Renal cortex interstitium (tissue), 11 donors: ENCODE measurements around the gene TNNT2. TPM values are rescaled to one million over a fixed set of nuclear protein-coding genes. Genes with fewer than 3 reads are reported as not detected.
A peak's percentile ranks its signal among the peaks of the same experiment; 100 is the strongest.

Experiments
- DNase-seq, 11 donors: peaks; one replicate each; pipeline ENCODE4 v3.0.0-alpha.2; 2013; ENCODE audit warnings: low read depth in 9 of 11, low spot score in 4 of 11; ENCODE audit errors: extremely low read depth in 1 of 11
- polyA plus RNA-seq, 3 donors: library from polyadenylated mRNA; unstranded; fragments of 120-200 nt; gene quantifications; one replicate each; pipeline ENCODE4 v1.2.1, GENCODE V29; 2013; ENCODE audit not compliant: insufficient read length in 3 of 3

The TNNT2 gene
- polyA plus RNA-seq, 3 donors: 56.2 to 62.7 (median 59.5) TPM

DNA sequence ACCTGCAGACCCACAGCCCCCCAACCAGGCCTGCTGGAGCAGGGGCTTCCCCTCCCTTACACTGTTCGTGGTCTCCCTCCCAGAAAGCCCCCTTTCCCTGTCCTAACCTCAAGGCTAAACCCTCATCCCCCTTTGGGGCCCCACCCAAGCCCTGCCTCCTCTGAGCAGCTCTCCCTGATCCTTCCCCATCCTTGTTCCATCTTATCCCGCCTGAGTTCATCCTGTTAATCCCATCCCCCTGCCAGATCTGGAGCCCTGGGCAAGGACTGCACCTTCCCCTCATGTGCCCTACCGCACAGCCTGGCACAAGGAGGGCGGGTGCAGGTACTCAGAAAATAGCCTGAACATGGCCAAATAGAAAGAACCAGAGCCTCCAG lies 6.9 kb upstream of the TNNT2 start:
- DNase-seq: no peak

DNA sequence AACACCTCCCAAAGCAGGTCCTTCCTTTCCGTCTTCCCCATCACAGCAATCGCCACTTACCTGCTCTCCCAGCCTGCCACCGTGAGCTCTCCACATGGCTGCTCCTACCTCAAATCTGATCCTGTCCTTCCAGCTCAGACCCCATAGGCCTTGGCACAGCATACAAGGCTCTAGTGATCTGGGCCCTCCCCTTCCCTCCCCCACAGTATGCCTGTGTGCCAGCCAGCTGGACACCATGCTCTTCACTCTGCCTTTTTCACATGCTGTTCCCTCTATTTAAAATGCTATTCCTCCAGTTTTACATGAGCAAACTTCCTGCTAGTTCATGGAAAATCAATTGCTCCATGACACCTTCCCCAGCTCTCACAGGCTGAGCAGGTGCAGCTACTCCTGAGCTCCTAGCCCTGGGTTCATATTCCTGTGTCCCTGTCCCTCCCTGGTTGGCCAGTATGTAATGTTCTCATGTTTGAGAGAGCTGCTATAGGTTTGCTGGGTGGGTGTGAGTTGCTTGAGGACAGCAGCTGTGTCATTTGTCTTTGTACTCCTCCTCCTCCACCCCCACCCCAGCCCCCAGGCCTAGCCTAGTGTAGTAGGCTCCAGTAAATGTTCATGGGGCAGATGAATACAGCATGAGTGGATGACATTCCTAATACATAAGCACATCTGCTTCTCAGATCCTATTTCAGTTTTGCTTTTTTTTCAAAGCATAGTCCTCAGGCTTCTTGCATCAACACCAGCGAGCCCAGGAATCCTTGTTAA lies 6.3 kb upstream of the TNNT2 start:
- no peak for DNase-seq

DNA sequence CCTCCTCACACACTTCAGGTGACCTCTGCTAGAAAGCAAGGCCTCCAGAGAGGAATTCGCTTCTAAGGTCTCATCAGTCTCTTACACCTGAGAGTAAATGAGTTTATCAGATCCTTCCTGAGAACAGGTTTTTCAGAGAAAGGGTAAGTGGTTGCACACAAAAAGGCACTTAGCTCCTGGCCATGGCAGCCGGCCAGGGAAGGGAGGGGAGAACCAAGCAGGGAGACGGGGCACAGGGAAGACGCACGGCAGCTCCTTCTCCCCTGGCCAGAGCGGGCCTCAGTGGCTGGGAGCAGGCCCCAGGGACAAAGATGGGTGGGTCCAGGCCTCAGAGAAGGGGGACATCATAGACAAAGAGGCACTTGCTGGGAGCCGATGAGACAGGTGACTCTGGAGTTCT lies 3.6 kb upstream of the TNNT2 start:
- no peak for DNase-seq

DNA sequence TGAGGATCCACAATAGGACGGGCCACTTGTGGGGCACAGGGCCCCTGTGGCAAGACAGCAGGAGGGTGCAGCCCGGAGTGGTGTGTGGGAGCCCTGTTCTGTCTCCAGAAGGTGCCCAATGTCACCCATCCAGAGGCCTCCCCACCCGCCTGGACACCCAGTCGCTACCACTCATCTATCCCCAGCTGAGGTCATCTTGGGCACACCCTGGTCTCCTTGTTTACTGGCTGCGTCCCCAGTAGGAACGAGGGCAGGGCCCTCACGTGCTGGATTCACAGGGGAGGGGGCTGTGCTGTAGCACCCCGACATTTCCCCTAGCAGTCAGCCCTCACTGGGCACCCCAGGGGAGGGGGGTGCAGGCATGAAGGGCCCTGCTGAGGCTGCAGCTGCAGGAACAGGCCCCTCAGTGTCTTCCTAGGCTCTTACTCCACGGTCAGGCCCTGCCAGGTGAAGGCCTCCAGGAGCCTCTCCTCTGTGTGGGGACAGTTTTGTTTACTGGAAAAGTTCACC lies 2.3 kb upstream of the TNNT2 start:
- no peak for DNase-seq

DNA sequence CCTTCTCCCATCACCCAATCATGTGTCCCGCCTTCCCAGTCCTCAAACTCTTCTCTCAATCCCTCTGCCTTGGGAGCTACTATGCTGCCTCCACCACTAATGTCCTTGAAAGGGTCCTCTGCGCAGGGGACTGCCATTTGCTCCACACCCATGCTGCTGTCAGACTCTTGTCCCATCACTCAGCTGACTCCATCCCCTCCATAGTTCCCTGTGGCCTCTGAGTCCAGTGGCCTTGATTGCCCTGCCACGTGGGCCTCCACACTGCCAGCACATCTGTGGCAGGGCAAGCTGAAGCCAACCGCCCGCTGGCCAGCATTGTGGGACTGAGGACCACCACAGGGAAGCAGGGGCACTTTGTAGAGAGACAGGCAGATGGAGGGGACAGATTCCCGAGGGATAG lies 1.3 kb upstream of the TNNT2 start:
- DNase-seq: no peak

DNA sequence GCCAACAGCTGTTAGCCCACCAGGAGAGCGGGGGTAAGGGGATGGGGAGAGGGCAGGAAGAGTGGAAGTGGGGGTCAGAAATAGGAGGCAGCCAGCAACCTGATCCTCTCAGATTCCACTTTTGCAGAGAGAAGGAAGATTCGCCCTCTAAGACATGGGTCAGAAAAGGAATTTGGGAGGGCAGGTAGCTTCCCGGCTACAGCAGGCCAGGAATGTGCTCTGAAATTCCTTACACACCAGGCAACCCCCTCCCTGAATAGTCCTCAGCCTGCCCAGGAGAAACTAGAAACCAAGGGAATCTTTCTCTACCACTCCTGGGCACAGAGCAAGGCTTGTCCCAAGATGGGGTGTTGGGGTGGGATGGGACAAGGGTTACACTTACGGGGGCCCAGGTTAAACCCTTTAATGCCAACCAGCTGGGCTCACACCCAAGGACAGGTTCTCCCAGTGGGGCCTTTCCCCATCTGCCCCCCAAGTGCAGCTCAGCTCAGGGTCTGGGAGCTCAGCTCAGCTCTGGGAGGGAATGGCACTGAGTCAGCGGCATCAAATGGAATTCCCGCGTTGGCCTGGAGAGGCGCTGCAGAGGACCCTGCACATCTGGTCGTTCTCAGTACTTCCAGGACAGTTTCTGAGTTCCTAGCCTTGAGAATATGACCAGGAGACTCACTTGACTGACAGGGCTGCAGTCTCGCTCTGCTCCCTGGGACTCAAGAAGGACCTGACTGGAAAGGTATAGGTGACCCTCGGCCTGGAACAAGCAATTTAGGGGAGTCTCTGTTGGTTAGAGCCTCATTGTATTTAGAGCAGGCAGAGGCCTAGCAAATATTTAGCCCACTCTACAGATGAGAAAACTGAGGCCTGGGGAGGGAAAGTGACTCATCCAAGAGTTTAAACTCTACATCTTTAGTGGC lies 761 bp downstream of the TNNT2 start:
- DNase-seq: peak in 2 of 11 donors; percentile 64 to 81

DNA sequence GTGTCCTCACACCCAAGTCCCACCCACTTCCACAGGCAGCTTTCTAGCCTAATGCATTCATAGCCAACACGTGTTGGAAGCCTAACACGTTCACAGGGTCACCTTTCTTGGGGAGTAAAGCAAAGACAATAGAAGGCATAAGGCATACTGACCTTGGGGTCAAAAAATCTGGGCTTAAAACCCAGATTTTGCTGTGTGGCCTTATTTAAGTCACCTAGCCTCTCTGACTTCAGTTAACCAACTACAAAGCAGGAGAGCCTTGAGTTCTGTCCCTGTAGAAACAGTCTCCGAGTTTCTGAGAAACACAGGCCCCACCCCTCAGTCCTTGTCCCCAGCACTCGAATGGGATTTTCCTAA lies 1.4 kb downstream of the TNNT2 start:
- no peak for DNase-seq

DNA sequence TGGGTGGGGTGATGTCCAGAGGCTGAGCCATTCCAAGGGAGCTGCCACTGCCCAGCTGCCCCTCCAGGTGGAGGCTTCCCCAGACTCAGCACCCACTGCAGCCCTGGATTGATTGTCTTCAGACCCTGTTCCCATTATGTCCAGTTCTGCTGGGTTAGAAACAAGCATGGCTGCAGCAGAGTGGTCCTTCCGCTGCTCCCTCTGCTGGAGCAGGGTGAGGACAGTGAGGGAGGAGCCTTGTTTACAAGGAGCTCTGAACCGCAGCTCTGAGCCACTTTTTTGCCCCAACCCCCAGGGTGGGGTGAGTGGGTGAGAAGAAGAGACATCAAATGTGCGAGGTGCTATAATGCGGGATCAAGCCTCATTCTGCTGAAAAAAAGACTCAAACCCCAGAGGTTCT lies 2.3 kb downstream of the TNNT2 start:
- no peak for DNase-seq

DNA sequence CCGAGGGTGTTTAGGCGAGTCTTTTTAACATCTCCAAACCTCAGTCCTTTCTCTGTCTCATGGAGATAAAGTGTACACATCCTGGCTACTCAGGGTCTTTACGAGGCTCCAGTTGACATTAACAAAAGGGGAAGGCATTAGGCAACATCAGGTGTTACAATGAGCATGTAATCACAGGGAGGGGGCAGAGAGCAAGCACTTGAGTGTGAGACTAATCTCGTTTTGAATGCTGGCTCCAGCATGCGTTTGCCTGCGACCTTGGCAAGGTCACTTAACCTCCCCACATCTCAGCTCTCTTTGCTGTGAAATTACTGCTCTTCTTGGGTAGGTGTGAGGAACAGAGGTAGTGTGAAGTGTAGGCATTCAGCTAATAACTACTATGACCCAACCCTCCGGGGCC lies 3.1 kb downstream of the TNNT2 start:
- no peak for DNase-seq

DNA sequence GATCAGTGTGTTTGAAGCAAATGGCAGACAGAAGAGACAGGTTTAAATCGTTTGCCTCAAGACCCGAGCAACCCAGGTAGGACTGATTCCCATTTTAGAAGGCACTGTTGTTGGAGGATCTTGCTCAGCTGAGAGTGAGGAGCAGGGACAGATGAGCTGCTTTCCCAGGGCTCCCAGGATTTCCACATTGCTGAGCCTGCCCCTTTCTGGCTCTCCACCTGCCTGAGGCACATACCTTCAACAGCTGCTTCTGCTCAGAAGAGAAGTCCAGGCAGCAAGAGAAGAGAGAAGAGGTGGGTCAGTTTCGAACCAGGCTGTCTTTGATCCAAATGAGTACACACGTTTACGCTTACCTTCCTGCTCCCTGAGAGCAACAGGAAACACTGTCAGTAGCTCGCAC lies 5.7 kb downstream of the TNNT2 start:
- no peak for DNase-seq

DNA sequence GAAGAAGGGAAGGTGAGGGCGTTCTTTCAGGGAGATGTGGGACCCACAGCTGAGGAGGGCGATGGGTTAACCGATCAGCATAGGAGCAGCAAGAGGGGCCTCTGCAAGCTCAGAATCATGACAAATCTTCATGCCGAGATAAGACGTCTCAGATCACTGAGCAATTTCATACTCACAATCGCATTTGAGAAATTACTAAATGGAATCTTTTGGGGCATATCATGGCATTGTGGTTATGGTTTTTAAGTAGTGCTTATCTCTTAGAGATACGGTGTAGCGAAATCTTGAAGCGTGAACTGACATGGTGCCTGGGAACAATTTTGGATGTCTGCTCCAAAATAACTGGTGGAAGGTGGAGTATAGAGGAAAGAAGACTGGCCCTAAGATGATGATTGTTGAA lies 6.2 kb downstream of the TNNT2 start:
- DNase-seq: no peak

DNA sequence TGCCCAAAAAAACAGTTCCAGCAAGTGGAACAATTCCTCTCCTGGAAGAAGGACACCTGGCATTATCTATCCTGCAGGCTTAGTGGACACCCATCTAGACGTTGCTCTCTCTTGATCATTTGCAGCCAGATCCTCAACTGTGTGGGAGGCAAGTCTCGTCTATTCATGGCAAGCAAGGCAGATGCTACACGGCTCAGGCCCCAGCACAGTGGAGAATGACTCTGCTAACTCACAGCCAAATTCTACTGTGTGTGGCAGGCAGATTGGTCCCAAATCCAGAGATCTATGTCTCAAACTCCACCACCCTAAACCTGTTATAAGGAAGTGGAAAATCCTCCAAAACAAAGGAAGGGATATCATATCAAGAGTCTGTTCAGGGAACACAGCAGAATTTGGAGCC lies 7.0 kb downstream of the TNNT2 start:
- no peak for DNase-seq

DNA sequence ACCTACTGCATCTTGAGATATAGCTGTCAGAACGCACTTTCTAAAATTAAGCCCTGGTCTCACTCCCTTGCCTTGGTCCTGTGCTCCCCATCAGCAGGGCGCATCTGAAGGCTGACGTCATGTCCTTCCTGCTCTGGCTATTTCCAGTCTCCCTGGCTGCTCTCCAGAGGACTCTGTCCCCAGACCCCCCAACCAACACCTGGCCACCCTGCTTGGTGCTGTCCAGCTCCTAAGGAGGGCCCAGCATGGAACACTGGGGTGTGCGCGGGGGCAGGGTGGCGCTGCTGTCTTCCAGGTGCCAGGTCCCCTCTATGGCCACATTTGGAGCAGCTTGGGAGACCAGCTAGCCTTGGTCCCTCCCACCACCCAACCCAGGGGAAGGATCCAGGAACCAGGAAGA lies 8.3 kb downstream of the TNNT2 start:
- no peak for DNase-seq

DNA sequence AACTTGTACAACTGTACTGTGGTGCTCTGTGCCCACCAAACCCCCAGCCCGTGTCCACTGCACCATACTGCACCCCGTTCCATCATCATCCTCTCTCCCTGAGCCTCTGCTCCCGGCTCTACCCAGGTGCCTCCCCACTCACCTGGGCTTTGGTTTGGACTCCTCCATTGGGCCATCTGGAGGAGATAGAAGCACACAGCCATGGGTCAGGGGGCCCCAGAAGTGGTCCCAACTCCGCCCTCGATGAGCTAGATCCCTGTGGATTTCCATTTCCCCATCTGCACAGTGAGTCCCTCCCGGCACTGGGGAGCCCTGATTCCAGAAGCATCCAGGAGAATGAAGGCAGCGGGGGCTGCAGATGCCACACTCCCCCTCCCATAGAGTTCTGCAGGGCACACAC lies 10.8 kb downstream of the TNNT2 start:
- no peak for DNase-seq

DNA sequence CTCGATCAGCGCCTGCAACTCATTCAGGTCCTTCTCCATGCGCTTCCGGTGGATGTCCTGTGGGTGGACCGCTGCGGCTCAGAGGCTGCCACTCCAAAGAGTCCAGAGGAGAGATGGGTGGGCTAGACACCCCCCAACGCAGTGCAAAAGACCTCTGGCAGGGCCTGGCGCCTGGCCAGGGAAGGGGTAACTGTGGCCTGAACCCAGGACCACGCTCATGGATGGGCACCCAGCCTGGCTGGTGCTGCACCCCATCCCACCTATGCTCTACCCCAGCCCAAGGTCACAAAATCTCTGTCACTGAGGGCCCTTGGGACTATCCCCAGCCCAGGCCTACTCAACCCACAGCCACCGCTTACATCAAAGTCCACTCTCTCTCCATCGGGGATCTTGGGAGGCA lies 12.2 kb downstream of the TNNT2 start:
- DNase-seq: no peak

DNA sequence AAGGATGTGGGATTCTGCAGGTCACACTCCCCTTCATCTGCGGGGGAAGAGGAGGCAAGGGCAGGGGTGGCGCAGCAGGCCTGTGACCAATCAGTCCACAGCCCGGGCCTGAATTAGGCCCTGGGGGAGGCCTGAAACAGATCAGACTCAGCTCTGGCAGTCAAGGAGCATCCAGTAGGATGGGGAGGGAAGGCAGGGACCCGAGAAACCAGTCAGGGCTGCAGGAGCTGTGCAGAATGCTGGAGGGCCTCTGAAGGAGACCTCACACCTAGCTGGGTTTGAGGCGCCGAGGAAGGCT lies 12.7 kb downstream of the TNNT2 start:
- peak in 1 of 11 donors; percentile 46 for DNase-seq

DNA sequence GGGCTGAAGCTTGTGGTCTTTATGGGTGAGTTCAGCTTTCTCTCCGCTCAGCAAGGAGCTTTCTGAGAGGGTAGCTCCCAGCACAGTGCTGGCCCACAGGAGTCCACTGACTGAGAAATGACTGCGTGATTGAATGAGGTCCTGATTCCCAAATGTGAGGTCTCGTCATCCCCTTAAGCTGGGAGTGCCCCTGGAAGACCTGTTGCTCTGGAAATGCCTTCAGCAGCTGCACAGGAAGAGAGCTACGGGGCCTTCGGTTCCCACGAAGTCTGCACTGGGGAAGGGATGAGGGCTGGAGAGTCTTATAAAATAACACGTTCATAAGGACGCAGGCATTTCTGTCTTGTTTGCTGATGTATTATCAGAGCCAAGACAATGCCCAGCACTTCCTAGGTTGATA lies 14.0 kb downstream of the TNNT2 start:
- DNase-seq: no peak

DNA sequence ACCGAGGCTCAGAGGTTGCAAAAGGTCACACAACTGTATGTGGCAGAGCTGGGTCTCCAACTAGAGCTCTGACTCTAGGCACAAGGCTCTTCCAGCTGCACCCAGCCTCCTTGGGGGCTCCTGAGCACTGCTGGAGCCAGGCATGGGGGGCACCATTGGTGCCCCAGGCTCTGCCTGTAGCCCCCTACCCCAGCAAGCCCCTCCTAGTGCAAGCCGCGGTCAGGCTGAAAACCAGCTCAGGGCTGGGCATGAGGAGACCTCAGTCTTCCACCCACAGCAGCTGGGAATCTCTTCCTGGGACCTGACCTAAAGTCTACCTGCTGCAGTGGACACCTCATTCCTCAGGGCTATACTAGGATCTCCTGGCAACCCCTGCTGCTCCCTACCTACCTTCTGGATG lies 14.6 kb downstream of the TNNT2 start:
- DNase-seq: no peak

DNA sequence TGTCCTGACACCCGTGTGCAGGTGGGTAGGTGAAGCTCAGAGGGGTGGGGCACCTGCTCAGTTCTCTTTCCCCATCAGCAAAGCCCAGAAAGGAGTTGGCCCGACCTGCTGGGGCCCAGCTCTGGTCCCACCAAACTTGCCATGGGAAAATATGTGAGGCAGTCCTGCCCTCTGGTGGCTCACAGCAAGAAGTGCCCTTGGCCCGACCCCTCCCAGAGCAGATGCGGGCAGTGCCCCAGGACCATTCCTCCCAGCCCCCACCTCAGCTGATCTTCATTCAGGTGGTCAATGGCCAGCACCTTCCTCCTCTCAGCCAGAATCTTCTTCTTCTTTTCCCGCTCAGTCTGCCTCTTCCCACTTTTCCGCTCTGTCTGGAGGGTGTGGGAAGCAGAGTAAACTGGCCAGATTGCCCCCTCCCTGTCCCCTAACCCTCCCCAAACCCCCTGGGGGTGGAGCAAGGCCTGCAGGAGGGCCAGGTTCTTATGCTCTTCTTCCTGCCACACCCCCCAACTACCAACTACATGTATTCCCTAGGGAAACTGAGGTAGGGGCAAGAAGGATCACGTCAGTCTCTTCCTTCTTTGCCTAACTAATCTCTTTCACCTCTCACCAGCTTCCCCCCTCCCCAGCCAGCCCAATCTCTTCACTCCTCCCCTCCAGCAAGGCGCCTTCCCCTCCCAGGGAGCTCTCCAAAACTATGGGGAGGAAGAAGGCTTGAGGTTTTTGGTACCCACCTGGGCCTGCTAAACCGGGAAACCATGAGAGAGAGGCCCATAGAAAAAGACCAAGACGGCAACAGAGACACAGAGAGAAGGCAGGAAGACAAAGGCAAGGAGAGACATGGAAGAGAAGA lies 15.6 kb downstream of the TNNT2 start:
- no peak for DNase-seq
